Central memory CD8-positive, alpha-beta T cell (primary cell): ENCODE results near the gene HADH.
"Not testable (repeated sequence)": the region's sequence is repeated elsewhere in the genome, so short reads cannot be mapped to it uniquely, and the experiment has no call there.

ENCODE experiments used
- ATAC-seq: fragments of 150-1000 bp; cut with Tn5 transposase; replicated peaks from 2 replicates; pipeline ENCODE4 v1.10.0; 2022; ENCODE audit warnings: mild to moderate bottlenecking, moderate FRiP score, moderate number of reproducible peaks; ENCODE audit not compliant: poor library complexity, severe bottlenecking; ENCODE audit errors: extremely low read depth
- DNase-seq, 2 donors: peaks; one replicate each; pipeline ENCODE4 v3.0.0; 2021; ENCODE audit warnings: low spot score in 2 of 2
- H3K27ac Mint-ChIP-seq: one replicate; pipeline ENCODE4 v1.8.0; 2022; ENCODE audit warnings: low read depth, mild to moderate bottlenecking, moderate library complexity, mixed read lengths
- H3K27me3 Mint-ChIP-seq: one replicate; pipeline ENCODE4 v1.8.0; 2022; ENCODE audit warnings: mixed read lengths
- H3K36me3 Mint-ChIP-seq: one replicate; pipeline ENCODE4 v1.8.0; 2022; ENCODE audit warnings: mild to moderate bottlenecking, moderate library complexity, mixed read lengths; ENCODE audit not compliant: insufficient read depth
- H3K4me1 Mint-ChIP-seq: one replicate; pipeline ENCODE4 v1.8.0; 2022; ENCODE audit warnings: mixed read lengths
- H3K4me3 Mint-ChIP-seq: one replicate; pipeline ENCODE4 v1.8.0; 2022; ENCODE audit warnings: mild to moderate bottlenecking, moderate library complexity, mixed read lengths
- H3K9me3 Mint-ChIP-seq: one replicate; pipeline ENCODE4 v1.8.0; 2022; ENCODE audit warnings: mixed read lengths

HADH gene

GRCh38 chr4:108044951-108045686, 55.4 kb downstream of the HADH start:
- Mint-ChIP-seq H3K27ac (no peak overlapping the region), H3K9me3 (no peaks in the 10 kb centered on the region), H3K36me3 (peaks cover 10% of the 10 kb centered on the region), H3K4me3 (no peak overlapping the region), H3K27me3 (no peaks in the 10 kb centered on the region), H3K4me1 (peaks cover 12% of the 10 kb centered on the region)
- no peak for DNase-seq
- ATAC-seq = no peak

GRCh38 chr4:108045687-108046024, 56.0 kb downstream of the HADH start:
- Mint-ChIP-seq H3K9me3 (no peaks in the 10 kb centered on the region), H3K27me3 (no peaks in the 10 kb centered on the region), H3K4me3 (no peak overlapping the region), H3K36me3 (peaks cover 10% of the 10 kb centered on the region), H3K27ac (no peak overlapping the region), H3K4me1 (peaks cover 16% of the 10 kb centered on the region)
- DNase-seq = no peak
- ATAC-seq = no peak

- Mint-ChIP-seq H3K27ac (no peak overlapping the region), H3K27me3 (no peaks in the 10 kb centered on the region), H3K9me3 (no peaks in the 10 kb centered on the region), H3K36me3 (peaks cover 13% of the 10 kb centered on the region), H3K4me3 (no peak overlapping the region), H3K4me1 (peaks cover 21% of the 10 kb centered on the region)
- DNase-seq (no peak), ATAC-seq (no peak)
Measured at GRCh38 chr4:108047199-108047598, 57.5 kb downstream of the HADH start.

- H3K27ac Mint-ChIP-seq = no peak overlapping the region
- H3K4me3 Mint-ChIP-seq = no peak overlapping the region
- ATAC-seq = no peak
- H3K9me3 Mint-ChIP-seq = no peaks in the 10 kb centered on the region
- DNase-seq = no peak
- peaks cover 13% of the 10 kb centered on the region for H3K36me3 Mint-ChIP-seq
- H3K4me1 Mint-ChIP-seq = peaks cover 21% of the 10 kb centered on the region
- no peaks in the 10 kb centered on the region for H3K27me3 Mint-ChIP-seq
Measured at GRCh38 chr4:108048157-108048556, 58.5 kb downstream of the HADH start.

- H3K36me3 Mint-ChIP-seq = peaks cover 18% of the 10 kb centered on the region
- ATAC-seq = no peak
- H3K4me1 Mint-ChIP-seq = peaks cover 21% of the 10 kb centered on the region
- no peaks in the 10 kb centered on the region for H3K27me3 Mint-ChIP-seq
- no peaks in the 10 kb centered on the region for H3K9me3 Mint-ChIP-seq
- peak overlapping the region; percentile 80 for H3K4me3 Mint-ChIP-seq
- DNase-seq = no peak
- peak overlapping the region; percentile 91 for H3K27ac Mint-ChIP-seq
Measured at GRCh38 chr4:108048997-108049396, 59.3 kb downstream of the HADH start.

GRCh38 chr4:108049406-108049805, 59.7 kb downstream of the HADH start:
- H3K36me3 Mint-ChIP-seq = peaks cover 18% of the 10 kb centered on the region
- H3K4me3 Mint-ChIP-seq = peak overlapping the region; percentile 80
- H3K4me1 Mint-ChIP-seq = peaks cover 21% of the 10 kb centered on the region
- ATAC-seq (no peak), DNase-seq (no peak)
- H3K9me3 Mint-ChIP-seq = no peaks in the 10 kb centered on the region
- peak overlapping the region; percentile 91 for H3K27ac Mint-ChIP-seq
- no peaks in the 10 kb centered on the region for H3K27me3 Mint-ChIP-seq

DNA sequence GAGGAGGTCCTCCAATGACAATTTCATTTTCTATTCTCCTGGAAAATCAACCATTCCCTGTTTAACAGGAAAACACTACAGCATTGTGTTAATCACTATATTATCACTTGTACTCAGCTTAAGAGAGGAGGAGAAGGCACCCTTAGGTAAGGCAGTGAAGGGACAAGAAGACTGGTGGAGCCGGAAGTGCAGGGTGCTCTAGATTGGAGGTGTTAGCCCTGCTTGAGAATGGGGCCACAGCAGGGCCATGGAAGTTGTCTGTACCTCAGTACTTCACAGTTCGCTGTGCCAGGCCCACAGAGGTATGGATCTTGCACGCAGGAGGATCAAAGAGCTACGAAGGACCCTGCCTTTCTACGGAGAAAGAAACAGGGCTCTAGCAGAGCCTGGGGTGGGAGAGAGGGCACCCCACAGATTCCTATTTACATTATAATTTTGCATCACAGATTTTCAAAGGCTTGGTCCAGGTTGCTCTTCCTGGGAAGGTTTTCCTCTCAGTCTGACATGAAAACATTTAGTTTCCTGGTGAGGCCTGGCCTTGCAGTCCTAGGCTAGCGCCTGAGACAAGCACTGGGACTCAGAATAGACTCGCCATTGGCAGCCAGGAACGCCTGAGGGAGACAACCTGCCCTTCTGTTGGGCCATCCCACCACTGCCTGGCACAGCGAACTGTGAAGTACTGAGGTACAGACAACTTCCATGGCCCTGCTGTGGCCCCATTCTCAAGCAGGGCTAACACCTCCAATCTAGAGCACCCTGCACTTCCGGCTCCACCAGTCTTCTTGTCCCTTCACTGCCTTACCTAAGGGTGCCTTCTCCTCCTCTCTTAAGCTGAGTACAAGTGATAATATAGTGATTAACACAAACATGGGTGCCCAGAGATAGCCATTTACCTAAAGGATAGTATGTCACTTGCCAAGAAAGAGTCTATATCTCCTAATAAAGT, 60.8 kb downstream of the HADH start:
- peak; percentile 54 for ATAC-seq
- Mint-ChIP-seq H3K4me1 (peaks cover 21% of the 10 kb centered on the region), H3K27ac (peak overlapping the region; percentile 91), H3K36me3 (peaks cover 16% of the 10 kb centered on the region), H3K4me3 (peak overlapping the region; percentile 80)
- H3K9me3 Mint-ChIP-seq, H3K27me3 Mint-ChIP-seq, DNase-seq: not testable (repeated sequence)

GRCh38 chr4:108051343-108051742, 61.7 kb downstream of the HADH start:
- peaks cover 21% of the 10 kb centered on the region for H3K4me1 Mint-ChIP-seq
- no peaks in the 10 kb centered on the region for H3K9me3 Mint-ChIP-seq
- H3K27me3 Mint-ChIP-seq = no peaks in the 10 kb centered on the region
- H3K27ac Mint-ChIP-seq = no peak overlapping the region
- peaks cover 16% of the 10 kb centered on the region for H3K36me3 Mint-ChIP-seq
- DNase-seq (no peak), ATAC-seq (no peak)
- H3K4me3 Mint-ChIP-seq = no peak overlapping the region

DNA sequence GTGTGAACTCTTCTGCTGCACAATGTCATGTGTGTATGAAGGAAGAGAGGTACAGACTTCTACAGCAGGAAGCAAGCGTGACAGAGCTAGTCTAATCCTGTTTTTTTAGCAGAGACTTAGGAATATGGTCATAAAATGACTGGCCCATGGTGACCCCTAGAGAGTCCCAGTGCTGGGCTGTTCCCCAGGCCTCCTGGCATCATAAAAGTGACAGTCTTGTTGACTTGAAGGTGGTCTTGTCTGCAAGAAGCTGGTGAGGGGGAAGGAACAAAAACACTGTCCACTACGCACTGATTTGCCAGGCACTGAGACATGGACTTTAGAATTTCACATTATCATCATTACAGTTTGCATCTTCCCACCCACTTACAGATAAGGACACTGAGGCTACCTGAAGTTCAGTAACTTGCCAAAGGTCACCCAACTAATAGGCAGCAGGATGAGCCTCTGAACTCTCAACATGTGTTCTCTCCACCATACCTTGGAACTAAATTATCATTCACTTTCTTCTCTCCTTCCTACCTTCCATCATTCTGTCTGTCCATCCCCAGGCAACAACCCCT, 63.0 kb downstream of the HADH start:
- no peak for DNase-seq
- Mint-ChIP-seq H3K4me1 (peaks cover 21% of the 10 kb centered on the region), H3K9me3 (no peaks in the 10 kb centered on the region), H3K4me3 (no peak overlapping the region), H3K27me3 (no peaks in the 10 kb centered on the region), H3K27ac (no peak overlapping the region), H3K36me3 (peaks cover 16% of the 10 kb centered on the region)
- ATAC-seq = no peak

GRCh38 chr4:108053251-108053711, 63.6 kb downstream of the HADH start:
- Mint-ChIP-seq H3K27ac (no peak overlapping the region), H3K4me3 (no peak overlapping the region), H3K36me3 (peaks cover 13% of the 10 kb centered on the region), H3K9me3 (no peaks in the 10 kb centered on the region), H3K4me1 (peaks cover 21% of the 10 kb centered on the region), H3K27me3 (no peaks in the 10 kb centered on the region)
- DNase-seq (no peak), ATAC-seq (no peak)

GRCh38 chr4:108054025-108054638, 64.4 kb downstream of the HADH start:
- ATAC-seq = no peak
- no peak for DNase-seq
- Mint-ChIP-seq H3K4me1 (peaks cover 19% of the 10 kb centered on the region), H3K9me3 (no peaks in the 10 kb centered on the region), H3K36me3 (peaks cover 10% of the 10 kb centered on the region), H3K4me3 (no peak overlapping the region), H3K27ac (no peak overlapping the region), H3K27me3 (no peaks in the 10 kb centered on the region)

GRCh38 chr4:108055787-108056186, 66.1 kb downstream of the HADH start:
- no peak for DNase-seq
- no peak for ATAC-seq
- peaks cover 10% of the 10 kb centered on the region for H3K36me3 Mint-ChIP-seq
- H3K27ac Mint-ChIP-seq = no peak overlapping the region
- H3K27me3 Mint-ChIP-seq = no peaks in the 10 kb centered on the region
- H3K4me3 Mint-ChIP-seq = no peak overlapping the region
- H3K9me3 Mint-ChIP-seq = no peaks in the 10 kb centered on the region
- peaks cover 3% of the 10 kb centered on the region for H3K4me1 Mint-ChIP-seq
